Astrocyte (in vitro differentiated cells and primary cell): ENCODE data around the gene ANKRD36.
"Not testable (repeated sequence)": the region's sequence is repeated elsewhere in the genome, so short reads cannot be mapped to it uniquely, and the experiment has no call there.

ENCODE experiments used
- EZH2 ChIP-seq: IDR thresholded peaks from 2 replicates; pipeline ENCODE4 v1.6.1; 2012; ENCODE audit warnings: mild to moderate bottlenecking, low read length, inconsistent platforms; ENCODE audit not compliant: insufficient read depth
- TF ChIP-seq, protein P1 (sequence below): IDR thresholded peaks from 2 replicates; pipeline ENCODE4 v1.5.1; 2011; ENCODE audit warnings: low read depth, mild to moderate bottlenecking, inconsistent platforms, low read length, moderate library complexity; ENCODE audit not compliant: insufficient read depth

DNA sequence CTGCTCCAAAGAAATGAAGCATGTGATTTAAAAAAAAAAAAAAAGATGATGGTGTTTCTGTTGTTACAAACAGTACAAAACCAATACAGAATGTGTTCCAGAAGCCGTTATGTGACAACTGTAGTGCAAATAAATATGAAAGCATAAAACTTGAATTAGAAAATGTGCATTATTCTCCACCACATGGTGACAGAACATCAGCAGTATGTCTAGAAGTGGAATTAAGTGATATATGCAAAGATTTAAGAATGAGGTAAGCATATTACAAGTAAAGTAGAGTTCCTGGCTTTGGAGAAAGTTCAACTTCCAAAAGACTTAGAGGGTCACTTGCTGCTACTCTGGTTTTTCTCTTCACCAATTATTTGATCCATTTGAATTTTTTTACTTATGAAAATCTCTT is 120.0 kb downstream of the ANKRD36 start:
- TF ChIP-seq, protein P1, sequence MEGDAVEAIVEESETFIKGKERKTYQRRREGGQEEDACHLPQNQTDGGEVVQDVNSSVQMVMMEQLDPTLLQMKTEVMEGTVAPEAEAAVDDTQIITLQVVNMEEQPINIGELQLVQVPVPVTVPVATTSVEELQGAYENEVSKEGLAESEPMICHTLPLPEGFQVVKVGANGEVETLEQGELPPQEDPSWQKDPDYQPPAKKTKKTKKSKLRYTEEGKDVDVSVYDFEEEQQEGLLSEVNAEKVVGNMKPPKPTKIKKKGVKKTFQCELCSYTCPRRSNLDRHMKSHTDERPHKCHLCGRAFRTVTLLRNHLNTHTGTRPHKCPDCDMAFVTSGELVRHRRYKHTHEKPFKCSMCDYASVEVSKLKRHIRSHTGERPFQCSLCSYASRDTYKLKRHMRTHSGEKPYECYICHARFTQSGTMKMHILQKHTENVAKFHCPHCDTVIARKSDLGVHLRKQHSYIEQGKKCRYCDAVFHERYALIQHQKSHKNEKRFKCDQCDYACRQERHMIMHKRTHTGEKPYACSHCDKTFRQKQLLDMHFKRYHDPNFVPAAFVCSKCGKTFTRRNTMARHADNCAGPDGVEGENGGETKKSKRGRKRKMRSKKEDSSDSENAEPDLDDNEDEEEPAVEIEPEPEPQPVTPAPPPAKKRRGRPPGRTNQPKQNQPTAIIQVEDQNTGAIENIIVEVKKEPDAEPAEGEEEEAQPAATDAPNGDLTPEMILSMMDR: not testable (repeated sequence)
- TF ChIP-seq EZH2: not testable (repeated sequence)
